HG03045 (cell line): ENCODE results near the gene SHC4.
A peak's percentile ranks its signal among the peaks of the same experiment; 100 is the strongest.
"Not testable (repeated sequence)": the region's sequence is repeated elsewhere in the genome, so short reads cannot be mapped to it uniquely, and the experiment has no call there.

Source experiments
- ATAC-seq: cut with Tn5 transposase; IDR thresholded peaks from one replicate; pipeline ENCODE4 v1.9.1; 2021; ENCODE audit warnings: mild to moderate bottlenecking, moderate library complexity; ENCODE audit not compliant: unreplicated experiment

SHC4 gene

GRCh38 chr15:48802867-48803266, 160.9 kb downstream of the SHC4 start:
- no peak for ATAC-seq

DNA sequence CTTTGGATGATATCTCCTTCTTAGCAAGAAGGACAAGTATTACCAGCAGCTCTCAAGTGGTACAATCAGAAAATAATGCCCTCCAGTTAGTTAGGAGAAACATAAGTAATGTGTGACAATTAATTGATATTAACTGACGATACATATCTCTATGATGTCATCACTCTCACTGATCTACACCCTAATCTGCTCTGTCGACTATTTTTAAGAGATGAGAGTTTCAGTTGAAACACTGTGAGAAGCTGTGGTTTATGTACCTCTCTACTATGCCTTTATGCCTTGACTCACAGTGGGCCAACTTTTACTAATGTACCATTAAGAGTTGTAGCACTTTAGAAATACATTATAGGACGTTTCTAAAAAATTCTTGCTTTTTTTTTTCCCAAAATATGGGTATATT, 161.5 kb downstream of the SHC4 start:
- no peak for ATAC-seq

GRCh38 chr15:48800811-48801455, 162.8 kb downstream of the SHC4 start:
- no peak for ATAC-seq

DNA sequence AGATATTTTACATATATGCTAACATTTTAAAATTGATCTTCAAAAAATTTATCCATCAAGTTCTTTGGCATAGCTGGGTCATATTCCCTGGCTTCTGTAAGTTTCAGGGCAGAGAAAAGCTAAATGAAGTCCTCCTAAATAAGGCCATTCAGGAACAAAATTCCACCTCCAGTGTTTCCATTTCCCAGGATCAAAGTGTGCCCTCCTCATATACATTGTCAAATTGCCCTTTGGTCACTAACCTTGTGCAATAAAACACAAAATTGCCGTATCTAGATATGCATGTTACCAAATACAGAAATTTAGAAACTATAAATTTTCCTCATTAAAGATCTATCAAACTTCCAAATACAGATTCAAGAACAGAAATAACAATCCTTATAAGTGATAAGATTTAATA, 163.5 kb downstream of the SHC4 start:
- ATAC-seq = no peak

GRCh38 chr15:48798319-48798718, 165.4 kb downstream of the SHC4 start:
- ATAC-seq = no peak

- ATAC-seq = no peak
Measured at GRCh38 chr15:48796930-48797329, 166.8 kb downstream of the SHC4 start.

- no peak for ATAC-seq
Measured at GRCh38 chr15:48796521-48796920, 167.2 kb downstream of the SHC4 start.

DNA sequence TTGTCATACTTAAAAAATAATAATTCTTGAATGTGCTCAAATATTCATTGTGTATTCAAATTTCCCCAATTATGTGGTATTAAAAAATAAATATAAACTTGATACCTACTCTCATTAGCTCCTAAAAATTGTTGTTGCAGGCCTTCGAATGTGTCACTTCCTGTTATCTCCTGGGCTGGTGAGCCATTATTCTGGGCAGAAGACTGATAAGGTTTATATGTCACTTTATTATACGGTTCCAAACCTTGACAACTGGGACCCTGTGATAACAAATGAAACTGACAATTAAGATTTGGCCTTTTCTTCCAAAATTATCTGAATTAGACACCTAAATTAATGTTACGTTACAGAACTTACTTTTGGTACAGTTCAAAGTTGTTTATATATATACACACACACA, 167.8 kb downstream of the SHC4 start:
- ATAC-seq = no peak

GRCh38 chr15:48794697-48795134, 169.0 kb downstream of the SHC4 start:
- ATAC-seq = peak; percentile 97

DNA sequence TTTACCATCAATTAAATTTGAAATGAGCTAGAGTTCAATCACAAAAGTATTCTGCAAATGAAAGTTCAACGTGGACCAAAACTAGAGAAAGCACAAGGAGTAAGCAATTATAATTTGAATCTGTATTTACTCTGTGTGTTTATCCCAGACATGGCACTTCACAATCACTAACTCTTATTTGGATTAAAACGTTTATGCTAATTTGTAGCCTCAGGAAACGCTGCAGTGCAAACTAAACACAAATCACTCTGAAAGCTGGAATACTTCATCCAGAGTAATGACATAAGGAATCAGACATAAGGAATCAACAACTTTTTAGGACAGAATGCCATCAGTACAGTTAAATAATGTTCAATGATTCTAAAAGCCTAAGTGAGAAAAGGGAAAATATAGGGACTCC, 171.3 kb downstream of the SHC4 start:
- no peak for ATAC-seq

GRCh38 chr15:48790466-48791115, 173.1 kb downstream of the SHC4 start:
- ATAC-seq = not testable (repeated sequence)

- no peak for ATAC-seq
Measured at GRCh38 chr15:48785712-48786111, 178.0 kb downstream of the SHC4 start.

DNA sequence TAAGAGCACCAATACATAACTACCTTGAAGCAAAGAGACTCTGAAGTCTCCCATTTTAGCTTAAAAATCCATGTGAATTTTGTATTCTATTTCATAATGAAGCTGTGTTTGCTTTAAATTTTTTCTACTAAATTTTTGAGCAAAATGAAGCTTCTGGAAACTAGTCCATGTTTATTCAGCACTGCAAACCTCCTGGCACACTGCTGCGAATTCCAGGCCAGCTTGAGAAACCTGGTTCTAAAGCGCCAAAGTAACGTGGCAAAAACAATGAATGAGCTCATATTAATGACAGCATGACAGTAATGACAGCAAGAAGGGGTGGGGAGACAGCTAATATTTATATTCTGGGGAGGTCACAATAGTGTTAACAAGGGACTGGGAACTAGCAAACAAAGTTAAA, 178.5 kb downstream of the SHC4 start:
- ATAC-seq = no peak

DNA sequence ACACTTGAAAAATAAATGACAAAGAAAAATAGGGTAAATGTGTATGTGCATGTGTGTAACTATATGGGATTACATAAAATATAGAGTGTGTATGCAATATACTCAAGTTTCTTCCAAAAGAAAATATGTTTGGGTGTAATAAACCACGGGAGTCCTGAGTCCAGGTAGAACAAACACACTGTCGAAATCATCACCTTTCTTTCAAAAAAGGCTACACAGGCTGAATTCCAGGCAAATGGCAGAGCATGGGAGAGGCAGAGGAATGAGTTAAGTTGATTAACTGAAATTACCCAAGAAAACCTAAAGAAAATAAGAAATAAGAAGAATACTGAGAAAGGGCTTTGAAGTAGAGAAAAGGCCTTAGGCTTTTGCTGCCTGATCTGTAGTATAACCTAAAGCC, 179.0 kb downstream of the SHC4 start:
- ATAC-seq = no peak

GRCh38 chr15:48782911-48783310, 180.8 kb downstream of the SHC4 start:
- ATAC-seq = no peak

GRCh38 chr15:48781481-48782081, 182.1 kb downstream of the SHC4 start:
- no peak for ATAC-seq

DNA sequence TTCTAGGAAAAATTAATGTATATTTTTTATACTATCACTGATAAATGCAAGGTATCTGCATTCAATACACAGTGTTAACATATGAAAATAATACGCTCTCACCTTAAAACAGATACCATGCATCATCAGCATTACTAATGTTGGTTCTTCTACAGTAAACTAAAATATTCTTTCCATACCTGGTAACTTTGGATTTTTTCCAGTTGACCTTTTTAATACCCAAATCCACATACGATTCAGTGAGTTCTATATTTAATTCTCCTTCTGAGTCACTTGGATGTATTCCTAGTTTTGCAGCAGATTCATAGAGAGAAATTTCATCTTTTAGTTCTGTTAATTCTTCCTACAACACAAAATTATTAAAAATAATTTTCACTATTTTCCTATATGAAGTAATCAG, 182.7 kb downstream of the SHC4 start:
- no peak for ATAC-seq

- ATAC-seq = no peak
Measured at GRCh38 chr15:48778331-48778730, 185.4 kb downstream of the SHC4 start.

GRCh38 chr15:48777645-48778330, 185.9 kb downstream of the SHC4 start:
- no peak for ATAC-seq

GRCh38 chr15:48775546-48775945, 188.2 kb downstream of the SHC4 start:
- ATAC-seq = no peak

GRCh38 chr15:48774484-48774883, 189.2 kb downstream of the SHC4 start:
- no peak for ATAC-seq
